Measurements from ENCODE around the gene PAPSS1. TPM values are rescaled to one million over a fixed set of nuclear protein-coding genes. Genes with fewer than 3 reads are reported as not detected.

PAPSS1 gene
- polyA plus RNA-seq, 2 of the 4 experiments (the other 2 are of a cell fraction), result 47.3 to 52.5 TPM

DNA sequence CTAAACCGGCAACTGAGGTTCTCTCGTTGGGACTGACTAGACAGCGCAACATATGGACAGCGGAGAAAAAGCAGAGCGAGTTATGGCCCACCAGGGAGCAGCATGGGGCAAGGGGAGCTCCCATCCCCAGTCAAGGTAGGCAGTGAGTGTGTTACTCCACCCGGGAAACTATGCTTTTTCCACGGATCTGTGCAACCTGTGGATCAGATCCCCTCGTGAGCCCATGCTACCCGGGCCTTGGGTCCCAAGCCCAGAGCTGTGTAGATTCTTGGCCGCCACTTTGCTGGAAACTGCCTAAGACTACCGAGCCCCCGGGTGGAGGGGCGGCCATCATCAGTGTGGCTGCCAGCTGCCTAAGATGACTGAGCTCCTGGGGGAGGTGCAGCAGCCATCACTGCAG is 140.9 kb downstream of the PAPSS1 start:
- H3K27ac ChIP-seq, result no peak overlapping the region
- H3K4me3 ChIP-seq, result no peak overlapping the region
- WGBS (ENCODE audit: missing lambda C conversion rate), result 36% methylated on average over 5 of the region's 13 CpGs
- H3K4me1 ChIP-seq, result no peaks in the 10 kb centered on the region
- DNase-seq (ENCODE audit: low read depth in 1 of 2, low spot score in 1 of 2), result peak in 1 of 2 experiments; percentile 21
- H3K9me3 ChIP-seq, result no peaks in the 10 kb centered on the region
- ChIA-PET POLR2A (no interaction called here), CTCF (no interaction called here)
- FAIRE-seq, result no peak
- no peak overlapping the region for H3K4me2 ChIP-seq
- peak; percentile 43 to 84; a peak in 3 of 6 replicates for ATAC-seq
- no peak for TF ChIP-seq RNF2 (IDR thresholded peaks at IDR 0.05; ENCODE audit: borderline replicate concordance, low read depth)
- peak in 1 of 2 experiments; percentile 31; a peak in 2 of 5 replicates for TF ChIP-seq RAD21 (conservative IDR thresholded peaks at IDR 0.05 in 1 of 2, IDR thresholded peaks at IDR 0.05 in 1 of 2)
- no peak for TF ChIP-seq RCOR1 (IDR thresholded peaks at IDR 0.05; ENCODE audit: low read depth, low read length)

GRCh38 chr4:107578321-107578720 is 141.7 kb downstream of the PAPSS1 start:
- DNase-seq (ENCODE audit: low read depth in 1 of 2, low spot score in 1 of 2) (no peak), FAIRE-seq (no peak), ATAC-seq (no peak)
- Histone ChIP-seq H3K4me3 (no peak overlapping the region), H3K9me3 (no peaks in the 10 kb centered on the region), H3K27ac (no peak overlapping the region), H3K4me1 (no peaks in the 10 kb centered on the region), H3K4me2 (no peak overlapping the region)
- POLR2A ChIA-PET, result no interaction called here
- CTCF ChIA-PET, result no interaction called here
- 42% methylated on average over 2 of the region's 2 CpGs for WGBS (ENCODE audit: missing lambda C conversion rate)
- TF ChIP-seq, protein P1, sequence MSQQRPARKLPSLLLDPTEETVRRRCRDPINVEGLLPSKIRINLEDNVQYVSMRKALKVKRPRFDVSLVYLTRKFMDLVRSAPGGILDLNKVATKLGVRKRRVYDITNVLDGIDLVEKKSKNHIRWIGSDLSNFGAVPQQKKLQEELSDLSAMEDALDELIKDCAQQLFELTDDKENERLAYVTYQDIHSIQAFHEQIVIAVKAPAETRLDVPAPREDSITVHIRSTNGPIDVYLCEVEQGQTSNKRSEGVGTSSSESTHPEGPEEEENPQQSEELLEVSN (IDR thresholded peaks at IDR 0.05; ENCODE audit: borderline replicate concordance, low read depth), result no peak
- TF ChIP-seq POLR2AphosphoS2 (conservative IDR thresholded peaks at IDR 0.05; ENCODE audit: low read length) (no peak), CHD4 (IDR thresholded peaks at IDR 0.05; ENCODE audit: borderline replicate concordance) (no peak), RAD21 (conservative IDR thresholded peaks at IDR 0.05 in 1 of 2, IDR thresholded peaks at IDR 0.05 in 1 of 2) (no peak), ZC3H11A (IDR thresholded peaks at IDR 0.05) (no peak), CTCF (IDR thresholded peaks at IDR 0.05) (no peak), USF2 (IDR thresholded peaks at IDR 0.05) (no peak), BCL3 (IDR thresholded peaks at IDR 0.05) (no peak), NR3C1 (IDR thresholded peaks at IDR 0.05) (no peak), HOXB13 (CRISPR knock-in tag; IDR thresholded peaks at IDR 0.05; ENCODE audit: low read depth) (no peak), HOXB5 (CRISPR knock-in tag; IDR thresholded peaks at IDR 0.05) (no peak), CHD2 (IDR thresholded peaks at IDR 0.05; ENCODE audit: low read length, partially characterized antibody) (no peak)
- TF ChIP-seq, protein P2, sequence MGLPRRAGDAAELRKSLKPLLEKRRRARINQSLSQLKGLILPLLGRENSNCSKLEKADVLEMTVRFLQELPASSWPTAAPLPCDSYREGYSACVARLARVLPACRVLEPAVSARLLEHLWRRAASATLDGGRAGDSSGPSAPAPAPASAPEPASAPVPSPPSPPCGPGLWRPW (IDR thresholded peaks at IDR 0.05), result no peak

- Histone ChIP-seq H3K4me1 (no peaks in the 10 kb centered on the region), H3K9me3 (no peaks in the 10 kb centered on the region), H3K4me2 (no peak overlapping the region), H3K27ac (no peak overlapping the region), H3K4me3 (no peak overlapping the region)
- WGBS (ENCODE audit: missing lambda C conversion rate), result 31% methylated on average over 3 of the region's 3 CpGs
- FAIRE-seq (no peak), ATAC-seq (no peak), DNase-seq (ENCODE audit: low read depth in 1 of 2, low spot score in 1 of 2) (no peak)
- CTCF ChIA-PET, result no interaction called here
- POLR2A ChIA-PET, result no interaction called here
- TF ChIP-seq HEYL (CRISPR knock-in tag; IDR thresholded peaks at IDR 0.05), result no peak
- no peak for TF ChIP-seq CHD2 (IDR thresholded peaks at IDR 0.05; ENCODE audit: low read length, partially characterized antibody)
- no peak for TF ChIP-seq CTCF (IDR thresholded peaks at IDR 0.05)
- TF ChIP-seq FOXS1 (CRISPR knock-in tag; IDR thresholded peaks at IDR 0.05), result no peak
- TF ChIP-seq NPAS2 (CRISPR knock-in tag; IDR thresholded peaks at IDR 0.05; ENCODE audit: borderline replicate concordance), result no peak
- no peak for TF ChIP-seq GATA3 (IDR thresholded peaks at IDR 0.05; ENCODE audit: borderline replicate concordance)
- no peak for TF ChIP-seq RCOR1 (IDR thresholded peaks at IDR 0.05; ENCODE audit: low read depth, low read length)
- TF ChIP-seq, protein P3, sequence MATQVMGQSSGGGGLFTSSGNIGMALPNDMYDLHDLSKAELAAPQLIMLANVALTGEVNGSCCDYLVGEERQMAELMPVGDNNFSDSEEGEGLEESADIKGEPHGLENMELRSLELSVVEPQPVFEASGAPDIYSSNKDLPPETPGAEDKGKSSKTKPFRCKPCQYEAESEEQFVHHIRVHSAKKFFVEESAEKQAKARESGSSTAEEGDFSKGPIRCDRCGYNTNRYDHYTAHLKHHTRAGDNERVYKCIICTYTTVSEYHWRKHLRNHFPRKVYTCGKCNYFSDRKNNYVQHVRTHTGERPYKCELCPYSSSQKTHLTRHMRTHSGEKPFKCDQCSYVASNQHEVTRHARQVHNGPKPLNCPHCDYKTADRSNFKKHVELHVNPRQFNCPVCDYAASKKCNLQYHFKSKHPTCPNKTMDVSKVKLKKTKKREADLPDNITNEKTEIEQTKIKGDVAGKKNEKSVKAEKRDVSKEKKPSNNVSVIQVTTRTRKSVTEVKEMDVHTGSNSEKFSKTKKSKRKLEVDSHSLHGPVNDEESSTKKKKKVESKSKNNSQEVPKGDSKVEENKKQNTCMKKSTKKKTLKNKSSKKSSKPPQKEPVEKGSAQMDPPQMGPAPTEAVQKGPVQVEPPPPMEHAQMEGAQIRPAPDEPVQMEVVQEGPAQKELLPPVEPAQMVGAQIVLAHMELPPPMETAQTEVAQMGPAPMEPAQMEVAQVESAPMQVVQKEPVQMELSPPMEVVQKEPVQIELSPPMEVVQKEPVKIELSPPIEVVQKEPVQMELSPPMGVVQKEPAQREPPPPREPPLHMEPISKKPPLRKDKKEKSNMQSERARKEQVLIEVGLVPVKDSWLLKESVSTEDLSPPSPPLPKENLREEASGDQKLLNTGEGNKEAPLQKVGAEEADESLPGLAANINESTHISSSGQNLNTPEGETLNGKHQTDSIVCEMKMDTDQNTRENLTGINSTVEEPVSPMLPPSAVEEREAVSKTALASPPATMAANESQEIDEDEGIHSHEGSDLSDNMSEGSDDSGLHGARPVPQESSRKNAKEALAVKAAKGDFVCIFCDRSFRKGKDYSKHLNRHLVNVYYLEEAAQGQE (IDR thresholded peaks at IDR 0.05), result no peak
- no peak for TF ChIP-seq SMC3 (IDR thresholded peaks at IDR 0.05)
- TF ChIP-seq FOSB (CRISPR knock-in tag; IDR thresholded peaks at IDR 0.05), result no peak
- TF ChIP-seq ZNF302 (CRISPR knock-in tag; IDR thresholded peaks at IDR 0.05), result no peak
Measured at GRCh38 chr4:107577743-107578142, 142.3 kb downstream of the PAPSS1 start.

All from A549 (cell line).